ENCODE data around the gene THAP2. TPM values are rescaled to one million over a fixed set of nuclear protein-coding genes. Genes with fewer than 3 reads are reported as not detected.

THAP2 gene
- total RNA-seq, 2 experiments from 2014 or later: 6.4 to 7.7 TPM

DNA sequence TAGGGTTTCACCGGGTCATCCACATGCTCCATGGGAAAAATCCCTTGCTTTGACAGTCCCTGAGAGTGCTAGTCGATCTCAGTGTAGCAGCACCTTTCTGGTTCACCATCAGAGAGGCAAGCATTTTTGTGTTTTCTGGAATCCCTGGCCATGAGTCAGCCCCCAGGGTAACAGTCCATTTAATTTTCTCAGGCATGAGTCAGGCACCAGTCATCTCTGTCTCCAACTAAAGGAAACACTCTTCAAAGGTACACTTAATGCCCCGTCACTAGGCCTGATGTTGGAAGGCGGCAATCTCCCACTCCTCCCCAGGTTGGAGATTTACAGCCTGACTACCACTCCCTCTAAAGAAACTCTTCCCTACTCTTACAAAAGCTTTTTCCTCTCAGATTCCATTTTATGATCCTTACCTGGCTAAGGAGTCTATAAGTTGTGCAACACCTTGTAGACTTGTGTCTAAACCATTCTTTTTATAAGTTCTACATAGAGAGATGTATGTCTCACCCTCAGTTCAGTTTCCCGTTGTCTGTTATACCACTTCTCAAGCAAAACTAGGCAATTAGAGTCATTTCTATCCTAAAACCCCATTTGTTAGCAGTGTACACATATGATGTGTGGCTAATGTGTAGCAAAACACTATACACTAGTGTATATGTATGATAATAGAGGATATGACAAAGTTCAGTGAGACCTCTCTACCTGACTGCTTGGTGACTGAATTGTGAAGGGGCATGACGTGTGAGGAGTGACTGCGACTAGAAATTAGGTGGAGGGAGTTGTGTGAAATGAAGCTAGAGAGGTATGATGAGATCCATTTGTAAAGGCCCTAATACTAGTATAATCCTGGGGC, 46.4 kb downstream of the THAP2 start:
- no peak overlapping the region for H3K4me3 Mint-ChIP-seq
- DNase-seq: no peak
- peaks cover 9% of the 10 kb centered on the region for H3K9me3 Mint-ChIP-seq
- H3K27ac Mint-ChIP-seq: no peak overlapping the region
- peaks cover 18% of the 10 kb centered on the region for H3K27me3 Mint-ChIP-seq
- H3K4me1 Mint-ChIP-seq: peaks cover 20% of the 10 kb centered on the region
- ChIA-PET POLR2A (interaction anchor here (0.9 kb wide), 1 partner anchor 9 kb away, joined by 3 read pairs; no protein-coding TSS in a partner anchor), CTCF (no interaction called here)
- peaks cover 13% of the 10 kb centered on the region for H3K36me3 Mint-ChIP-seq (ENCODE audit: low read depth)

DNA sequence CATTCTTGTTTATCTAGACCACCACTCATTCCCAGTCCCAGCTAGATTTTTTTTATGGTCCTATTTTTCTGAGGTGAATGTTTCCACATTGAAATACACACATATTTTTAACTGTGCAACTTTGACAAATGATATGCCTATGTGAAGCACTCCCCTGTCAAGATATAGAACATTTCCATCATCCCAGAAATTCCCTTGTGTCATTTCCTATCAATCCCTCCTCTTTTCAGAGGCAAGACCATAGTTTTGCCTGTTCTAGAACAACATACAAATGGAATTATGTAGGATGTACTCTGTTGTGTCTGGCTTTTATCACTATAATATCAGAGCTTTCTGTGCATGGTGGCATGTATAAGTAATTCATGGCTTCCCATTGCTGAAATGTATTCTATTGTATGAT, 54.5 kb downstream of the THAP2 start:
- peaks cover 9% of the 10 kb centered on the region for H3K27me3 Mint-ChIP-seq
- H3K36me3 Mint-ChIP-seq (ENCODE audit: low read depth): no peaks in the 10 kb centered on the region
- H3K27ac Mint-ChIP-seq: no peak overlapping the region
- DNase-seq: no peak
- no peaks in the 10 kb centered on the region for H3K4me1 Mint-ChIP-seq
- ChIA-PET POLR2A (interaction anchor here (0.9 to 1.0 kb wide), 2 partner anchors 8 to 32 kb away, joined by 3 read pairs; no protein-coding TSS in a partner anchor), CTCF (interaction anchor here (0.9 kb wide), 1 partner anchor 17 kb away, joined by 3 read pairs; no protein-coding TSS in a partner anchor)
- H3K9me3 Mint-ChIP-seq: peaks cover 4% of the 10 kb centered on the region
- H3K4me3 Mint-ChIP-seq: no peak overlapping the region

- no peaks in the 10 kb centered on the region for H3K9me3 Mint-ChIP-seq
Measured at GRCh38 chr12:71719647-71720370, 55.7 kb downstream of the THAP2 start.

DNA sequence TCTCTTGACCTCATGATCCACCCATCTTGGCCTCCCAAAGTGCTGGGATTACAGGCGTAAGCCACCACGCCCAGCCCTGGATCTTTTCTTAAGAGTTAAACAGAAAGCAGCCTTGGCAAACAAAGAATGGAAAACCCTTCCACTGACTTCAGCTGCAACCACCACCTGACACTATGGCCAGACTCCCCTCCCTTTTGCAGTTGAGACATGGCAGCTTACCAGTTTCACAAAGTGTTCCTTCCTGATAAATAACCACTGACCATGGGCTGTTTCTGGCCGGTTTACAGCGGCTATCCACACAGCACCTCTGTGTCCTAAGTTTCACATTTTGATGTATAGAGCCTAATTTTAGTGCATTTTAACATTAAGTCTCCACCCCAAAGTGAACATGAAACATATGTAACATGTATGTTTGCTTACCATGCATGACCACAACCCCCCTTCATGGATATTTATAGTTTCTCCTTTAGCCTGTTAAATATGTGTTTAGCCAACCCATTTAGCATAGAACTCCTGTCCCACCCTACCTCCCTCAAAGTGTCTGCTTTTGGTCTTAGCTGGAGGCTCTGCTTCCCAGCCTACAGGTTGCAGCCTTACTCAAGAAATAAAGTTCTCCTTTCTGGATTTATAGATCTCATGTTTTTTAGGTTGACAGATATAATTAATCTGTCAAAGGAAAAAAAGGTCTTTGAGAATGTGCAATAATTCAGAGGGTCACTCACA, 57.8 kb downstream of the THAP2 start:
- Mint-ChIP-seq H3K27me3 (peaks cover 8% of the 10 kb centered on the region), H3K4me1 (no peaks in the 10 kb centered on the region), H3K4me3 (no peak overlapping the region), H3K27ac (no peak overlapping the region), H3K36me3 (ENCODE audit: low read depth) (no peaks in the 10 kb centered on the region), H3K9me3 (no peaks in the 10 kb centered on the region)
- DNase-seq: no peak
- POLR2A ChIA-PET: no interaction called here
- CTCF ChIA-PET: no interaction called here

More at GRCh38 chr12:71719647-71720370, 55.7 kb downstream of the THAP2 start:
- Mint-ChIP-seq H3K27ac (no peak overlapping the region), H3K4me1 (no peaks in the 10 kb centered on the region), H3K27me3 (peaks cover 5% of the 10 kb centered on the region), H3K36me3 (ENCODE audit: low read depth) (no peaks in the 10 kb centered on the region), H3K4me3 (no peak overlapping the region)
- ChIA-PET CTCF (no interaction called here), POLR2A (interaction anchor here (0.9 kb wide), 1 partner anchor 9 kb away, joined by 3 read pairs; no protein-coding TSS in a partner anchor)
- no peak for DNase-seq

DNA sequence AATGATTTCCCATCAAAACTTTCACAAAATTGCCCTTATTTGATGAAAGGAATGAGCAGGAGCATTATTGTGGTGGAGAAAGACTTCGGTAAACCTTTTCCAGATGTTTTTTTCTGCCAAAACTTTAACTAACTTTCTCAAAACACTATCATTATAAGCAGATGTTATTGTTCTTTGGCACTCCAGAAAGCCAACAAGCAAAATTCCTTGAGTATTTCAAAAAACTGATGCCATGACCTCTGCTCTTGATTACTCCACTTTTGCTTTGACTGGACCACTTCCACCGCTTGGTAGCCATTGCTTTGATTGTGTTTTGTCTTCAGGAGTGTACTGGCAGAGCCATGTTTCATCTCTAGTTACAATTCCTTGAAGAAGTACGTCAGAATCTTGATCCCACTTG, 60.9 kb downstream of the THAP2 start:
- Mint-ChIP-seq H3K27ac (no peak overlapping the region), H3K9me3 (no peaks in the 10 kb centered on the region), H3K4me3 (no peak overlapping the region), H3K4me1 (no peaks in the 10 kb centered on the region), H3K36me3 (ENCODE audit: low read depth) (no peaks in the 10 kb centered on the region), H3K27me3 (peaks cover 5% of the 10 kb centered on the region)
- ChIA-PET CTCF (interaction anchor here (0.9 kb wide), 1 partner anchor 22 kb away, joined by 3 read pairs; no protein-coding TSS in a partner anchor), POLR2A (no interaction called here)
- DNase-seq: no peak

DNA sequence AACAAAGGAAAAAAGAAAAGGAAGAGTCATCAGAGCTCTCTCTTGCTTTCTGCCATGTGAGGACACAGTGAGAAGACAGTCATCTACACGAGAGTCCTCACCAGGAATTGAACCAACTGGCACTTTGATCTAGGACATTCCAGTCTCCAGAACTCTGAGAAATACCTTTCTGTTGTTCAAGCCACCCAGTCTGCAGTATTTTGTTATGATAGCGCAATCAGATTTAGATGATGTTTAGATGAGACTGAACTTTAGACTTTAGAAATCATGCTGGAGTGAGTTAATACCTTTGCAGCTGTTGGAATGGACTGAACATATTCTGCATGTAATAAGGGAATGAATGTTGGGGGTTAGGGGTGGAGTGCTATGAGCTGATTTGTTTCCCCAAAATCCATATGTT, 62.4 kb downstream of the THAP2 start:
- no peak overlapping the region for H3K4me3 Mint-ChIP-seq
- CTCF ChIA-PET: no interaction called here
- no peak for DNase-seq
- no peaks in the 10 kb centered on the region for H3K9me3 Mint-ChIP-seq
- H3K27ac Mint-ChIP-seq: no peak overlapping the region
- no peaks in the 10 kb centered on the region for H3K4me1 Mint-ChIP-seq
- POLR2A ChIA-PET: no interaction called here
- H3K36me3 Mint-ChIP-seq (ENCODE audit: low read depth): no peaks in the 10 kb centered on the region
- peaks cover 5% of the 10 kb centered on the region for H3K27me3 Mint-ChIP-seq

DNA sequence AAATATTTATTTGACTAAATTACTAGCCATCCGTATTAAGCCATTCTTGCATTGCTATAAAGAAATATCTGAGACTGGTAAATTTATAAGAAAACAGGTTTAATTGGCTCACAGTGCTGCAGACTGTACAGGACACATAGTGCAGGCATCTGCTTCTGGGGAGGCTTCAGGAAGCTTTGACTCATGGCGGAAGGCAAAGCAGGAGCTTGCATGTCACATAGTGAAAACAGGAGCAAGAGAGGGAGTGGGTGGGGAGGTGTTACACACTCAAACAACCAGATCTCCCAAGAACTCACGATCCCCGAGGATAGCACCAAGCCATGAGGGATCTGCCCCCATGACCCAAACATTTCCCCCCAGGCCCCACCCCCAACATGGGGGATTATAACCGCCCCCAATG, 63.9 kb downstream of the THAP2 start:
- H3K9me3 Mint-ChIP-seq: no peaks in the 10 kb centered on the region
- POLR2A ChIA-PET: no interaction called here

More for the DNA sequence above, 63.9 kb downstream of the THAP2 start:
- H3K4me3 Mint-ChIP-seq: no peak overlapping the region
- no peaks in the 10 kb centered on the region for H3K36me3 Mint-ChIP-seq (ENCODE audit: low read depth)
- peaks cover 5% of the 10 kb centered on the region for H3K27me3 Mint-ChIP-seq
- H3K4me1 Mint-ChIP-seq: no peaks in the 10 kb centered on the region
- DNase-seq: no peak
- CTCF ChIA-PET: no interaction called here
- no peak overlapping the region for H3K27ac Mint-ChIP-seq

Other genes starting within 250 kb of the THAP2 start
- not detected for gene LGR5, start 224.5 kb upstream of the THAP2 start, total RNA-seq
- gene ZFC3H1, start 453 bp upstream of the THAP2 start, total RNA-seq: 10 to 100 TPM; 64.7 to 76.8 TPM
- 10 to 100 TPM; 15.5 to 16.1 TPM for gene TMEM19, start 21.8 kb downstream of the THAP2 start, total RNA-seq
- 10 to 100 TPM; 65.0 to 67.3 TPM for gene RAB21, start 90.6 kb downstream of the THAP2 start, total RNA-seq
- 10 to 100 TPM; 60.6 to 67.3 TPM for gene TBC1D15, start 175.5 kb downstream of the THAP2 start, total RNA-seq